Adrenal gland (tissue), 5 donors: ENCODE data around the gene ACE.

Experiments
- POLR2A ChIP-seq, 2 donors: fragments of 450-650 bp; IDR thresholded peaks; one replicate each; pipeline ENCODE4 v1.6.1; 2017; ENCODE audit warnings: antibody characterized with exemption in 2 of 2, mild to moderate bottlenecking in 2 of 2, moderate library complexity in 1 of 2
- TF ChIP-seq, protein P1 (sequence below), 6 experiments: fragments of 450-650 bp in 4 of 6; fragments of 200-600 bp in 2 of 6; sonication (generic) in 1 of 6; IDR thresholded peaks; 1 replicate in 5 of 6; 2 replicates in 1 of 6; pipeline versions ENCODE4 v1.5.1 to v1.8.0; 2016 to 2021; ENCODE audit warnings: antibody characterized with exemption in 6 of 6, mild to moderate bottlenecking in 2 of 6, moderate library complexity in 1 of 6
- donor health status: DM: no; HTN: no; CAD: no.

DNA sequence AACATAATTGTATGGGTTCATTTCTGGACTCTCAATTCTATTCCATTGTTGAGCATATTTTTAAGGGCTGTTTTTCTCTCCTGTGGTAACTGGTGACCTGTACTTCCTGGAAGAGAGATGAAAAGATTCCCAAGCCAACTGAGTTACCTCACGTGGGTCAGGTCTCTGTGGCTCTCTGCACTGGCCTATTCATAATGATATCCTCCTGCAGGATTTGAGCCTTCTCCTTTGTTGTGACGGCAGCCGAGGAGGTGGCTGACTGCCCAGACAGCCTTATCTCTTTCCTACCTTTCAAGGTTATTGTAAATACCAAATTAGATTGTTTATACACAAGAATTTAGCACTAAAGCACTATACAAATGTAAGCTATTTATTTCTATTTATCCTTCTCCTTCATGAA is 2.7 kb upstream of the ACE start:
- TF ChIP-seq, protein P1, sequence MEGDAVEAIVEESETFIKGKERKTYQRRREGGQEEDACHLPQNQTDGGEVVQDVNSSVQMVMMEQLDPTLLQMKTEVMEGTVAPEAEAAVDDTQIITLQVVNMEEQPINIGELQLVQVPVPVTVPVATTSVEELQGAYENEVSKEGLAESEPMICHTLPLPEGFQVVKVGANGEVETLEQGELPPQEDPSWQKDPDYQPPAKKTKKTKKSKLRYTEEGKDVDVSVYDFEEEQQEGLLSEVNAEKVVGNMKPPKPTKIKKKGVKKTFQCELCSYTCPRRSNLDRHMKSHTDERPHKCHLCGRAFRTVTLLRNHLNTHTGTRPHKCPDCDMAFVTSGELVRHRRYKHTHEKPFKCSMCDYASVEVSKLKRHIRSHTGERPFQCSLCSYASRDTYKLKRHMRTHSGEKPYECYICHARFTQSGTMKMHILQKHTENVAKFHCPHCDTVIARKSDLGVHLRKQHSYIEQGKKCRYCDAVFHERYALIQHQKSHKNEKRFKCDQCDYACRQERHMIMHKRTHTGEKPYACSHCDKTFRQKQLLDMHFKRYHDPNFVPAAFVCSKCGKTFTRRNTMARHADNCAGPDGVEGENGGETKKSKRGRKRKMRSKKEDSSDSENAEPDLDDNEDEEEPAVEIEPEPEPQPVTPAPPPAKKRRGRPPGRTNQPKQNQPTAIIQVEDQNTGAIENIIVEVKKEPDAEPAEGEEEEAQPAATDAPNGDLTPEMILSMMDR (IDR thresholded peaks at IDR 0.05): no peak
- peak in 1 of 2 donors; percentile 33 for TF ChIP-seq POLR2A (IDR thresholded peaks at IDR 0.05)
